HepG2 (cell line): ENCODE measurements around the gene NOXO1.

Experiments
- BHLHE40 ChIP-seq: IDR thresholded peaks from 2 replicates; pipeline ENCODE4 v1.6.1; 2011; ENCODE audit warnings: low read length, improper control_type of control experiment
- ETV5 ChIP-seq: IDR thresholded peaks from 2 replicates; pipeline ENCODE4 v1.6.1; 2018; ENCODE audit warnings: missing biosample characterization, missing genetic modification reagents, inconsistent platforms, borderline replicate concordance
- FLYWCH1 ChIP-seq: sonication (generic); formaldehyde crosslinking; IDR thresholded peaks from 2 replicates; pipeline ENCODE4 v1.8.1; 2023; ENCODE audit warnings: mild to moderate bottlenecking, missing genetic modification reagents
- FOXJ3 ChIP-seq: sonication (generic); formaldehyde crosslinking; IDR thresholded peaks from 2 replicates; pipeline ENCODE4 v1.4.0; 2020; ENCODE audit warnings: missing genetic modification reagents, mild to moderate bottlenecking, borderline replicate concordance
- GABPA ChIP-seq, 2 experiments: IDR thresholded peaks; 2 replicates each; pipeline ENCODE4 v1.6.1; 2011 to 2016; ENCODE audit warnings: low read depth in 2 of 2, low read length in 1 of 2, missing biosample characterization in 1 of 2, missing genetic modification characterization in 1 of 2
- GATA4 ChIP-seq: sonication (generic); IDR thresholded peaks from 2 replicates; pipeline ENCODE4 v1.6.1; 2016; ENCODE audit warnings: antibody characterized with exemption, low read depth, borderline replicate concordance
- POLR2A ChIP-seq, 2 experiments: IDR thresholded peaks; 2 replicates each; pipeline ENCODE4 v1.6.1; 2011; ENCODE audit warnings: low read depth in 2 of 2, low read length in 2 of 2, mild to moderate bottlenecking in 1 of 2, moderate library complexity in 1 of 2; ENCODE audit not compliant: insufficient read depth in 1 of 2
- RXRB ChIP-seq: IDR thresholded peaks from 2 replicates; pipeline ENCODE4 v1.6.1; 2016; ENCODE audit warnings: borderline replicate concordance, missing genetic modification reagents, missing compliant biosample characterization
- SIN3B ChIP-seq: fragments of 150-350 bp; IDR thresholded peaks from 2 replicates; pipeline ENCODE4 v1.6.1; 2014; ENCODE audit warnings: low read length
- TCF12 ChIP-seq, 2 experiments: fragments of 450-650 bp in 1 of 2; sonication (generic) in 1 of 2; formaldehyde crosslinking in 1 of 2; IDR thresholded peaks; 2 replicates each; pipeline versions ENCODE4 v1.6.1 to v1.8.0; 2017 to 2022; ENCODE audit warnings: antibody characterized with exemption in 1 of 2, mild to moderate bottlenecking in 1 of 2, missing genetic modification reagents in 1 of 2, moderate library complexity in 1 of 2
- ZNF550 ChIP-seq: sonication (generic); formaldehyde crosslinking; IDR thresholded peaks from 2 replicates; pipeline ENCODE4 v1.4.0; 2020; ENCODE audit warnings: mild to moderate bottlenecking, missing genetic modification reagents, borderline replicate concordance
- ZSCAN29 ChIP-seq: sonication (generic); formaldehyde crosslinking; conservative IDR thresholded peaks from 2 replicates; pipeline ENCODE4 v1.4.0; 2020; ENCODE audit warnings: mild to moderate bottlenecking, missing genetic modification reagents
- TF ChIP-seq, protein P1 (sequence below): sonication (generic); formaldehyde crosslinking; IDR thresholded peaks from 2 replicates; pipeline ENCODE4 v1.5.0; 2020; ENCODE audit warnings: mild to moderate bottlenecking, missing genetic modification reagents, moderate library complexity
- TF ChIP-seq, protein P2 (sequence below): sonication (generic); formaldehyde crosslinking; IDR thresholded peaks from 2 replicates; pipeline ENCODE4 v1.4.0; 2020; ENCODE audit warnings: mild to moderate bottlenecking, missing genetic modification reagents

DNA sequence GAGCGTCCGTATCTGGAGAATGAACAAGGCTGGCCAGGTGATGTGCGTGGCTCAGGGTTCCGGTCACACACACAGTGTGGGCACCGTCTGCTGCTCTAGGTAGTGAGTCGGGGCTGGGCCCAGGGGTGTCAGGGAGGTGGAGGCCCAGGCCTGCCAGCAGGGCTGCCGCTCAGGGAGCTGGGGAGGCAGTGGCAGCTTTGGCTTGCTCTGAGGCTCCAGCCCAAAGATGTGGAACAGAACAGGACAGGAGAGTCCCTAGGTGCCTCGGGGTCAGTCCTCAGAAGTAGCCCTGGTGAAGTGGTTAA, 5.1 kb downstream of the NOXO1 start:
- TF ChIP-seq FOXJ3 (CRISPR knock-in tag) = no peak
- TF ChIP-seq GABPA (IDR thresholded peaks at IDR 0.05; ENCODE audit: low read depth, low read length) = no peak
- no peak for TF ChIP-seq GABPA (CRISPR knock-in tag; IDR thresholded peaks at IDR 0.05; ENCODE audit: low read depth)
- TF ChIP-seq SIN3B = no peak
- TF ChIP-seq ZSCAN29 = no peak
- no peak for TF ChIP-seq ZNF550
- TF ChIP-seq, protein P1, sequence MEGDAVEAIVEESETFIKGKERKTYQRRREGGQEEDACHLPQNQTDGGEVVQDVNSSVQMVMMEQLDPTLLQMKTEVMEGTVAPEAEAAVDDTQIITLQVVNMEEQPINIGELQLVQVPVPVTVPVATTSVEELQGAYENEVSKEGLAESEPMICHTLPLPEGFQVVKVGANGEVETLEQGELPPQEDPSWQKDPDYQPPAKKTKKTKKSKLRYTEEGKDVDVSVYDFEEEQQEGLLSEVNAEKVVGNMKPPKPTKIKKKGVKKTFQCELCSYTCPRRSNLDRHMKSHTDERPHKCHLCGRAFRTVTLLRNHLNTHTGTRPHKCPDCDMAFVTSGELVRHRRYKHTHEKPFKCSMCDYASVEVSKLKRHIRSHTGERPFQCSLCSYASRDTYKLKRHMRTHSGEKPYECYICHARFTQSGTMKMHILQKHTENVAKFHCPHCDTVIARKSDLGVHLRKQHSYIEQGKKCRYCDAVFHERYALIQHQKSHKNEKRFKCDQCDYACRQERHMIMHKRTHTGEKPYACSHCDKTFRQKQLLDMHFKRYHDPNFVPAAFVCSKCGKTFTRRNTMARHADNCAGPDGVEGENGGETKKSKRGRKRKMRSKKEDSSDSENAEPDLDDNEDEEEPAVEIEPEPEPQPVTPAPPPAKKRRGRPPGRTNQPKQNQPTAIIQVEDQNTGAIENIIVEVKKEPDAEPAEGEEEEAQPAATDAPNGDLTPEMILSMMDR (CRISPR knock-in tag) = no peak
- TF ChIP-seq GATA4 = no peak
- TF ChIP-seq POLR2A (IDR thresholded peaks at IDR 0.05; ENCODE audit: insufficient read depth in 1 of 2, low read depth in 2 of 2, low read length in 2 of 2) = no peak
- no peak for TF ChIP-seq TCF12 (IDR thresholded peaks at IDR 0.05)
- no peak for TF ChIP-seq TCF12 (CRISPR knock-in tag; IDR thresholded peaks at IDR 0.05)
- no peak for TF ChIP-seq FLYWCH1 (CRISPR knock-in tag)
- no peak for TF ChIP-seq ETV5 (CRISPR knock-in tag)
- TF ChIP-seq RXRB = no peak
- TF ChIP-seq, protein P2, sequence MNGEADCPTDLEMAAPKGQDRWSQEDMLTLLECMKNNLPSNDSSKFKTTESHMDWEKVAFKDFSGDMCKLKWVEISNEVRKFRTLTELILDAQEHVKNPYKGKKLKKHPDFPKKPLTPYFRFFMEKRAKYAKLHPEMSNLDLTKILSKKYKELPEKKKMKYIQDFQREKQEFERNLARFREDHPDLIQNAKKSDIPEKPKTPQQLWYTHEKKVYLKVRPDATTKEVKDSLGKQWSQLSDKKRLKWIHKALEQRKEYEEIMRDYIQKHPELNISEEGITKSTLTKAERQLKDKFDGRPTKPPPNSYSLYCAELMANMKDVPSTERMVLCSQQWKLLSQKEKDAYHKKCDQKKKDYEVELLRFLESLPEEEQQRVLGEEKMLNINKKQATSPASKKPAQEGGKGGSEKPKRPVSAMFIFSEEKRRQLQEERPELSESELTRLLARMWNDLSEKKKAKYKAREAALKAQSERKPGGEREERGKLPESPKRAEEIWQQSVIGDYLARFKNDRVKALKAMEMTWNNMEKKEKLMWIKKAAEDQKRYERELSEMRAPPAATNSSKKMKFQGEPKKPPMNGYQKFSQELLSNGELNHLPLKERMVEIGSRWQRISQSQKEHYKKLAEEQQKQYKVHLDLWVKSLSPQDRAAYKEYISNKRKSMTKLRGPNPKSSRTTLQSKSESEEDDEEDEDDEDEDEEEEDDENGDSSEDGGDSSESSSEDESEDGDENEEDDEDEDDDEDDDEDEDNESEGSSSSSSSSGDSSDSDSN (CRISPR knock-in tag) = no peak
- no peak for TF ChIP-seq BHLHE40
